Activated T-helper 2 cell treated with anti-CD3 and anti-CD28 coated beads, Interferon-gamma antibody, Interleukin-2, Interleukin-4, amounts not matched to agents 10 μg/mL and 5 μg/mL and 100 μg/mL, durations not matched to agents 14 hours and 24 hours and 36 hours (primary cell): ENCODE results near the gene CD37. TPM values are rescaled to one million over a fixed set of nuclear protein-coding genes. Genes with fewer than 3 reads are reported as not detected.
"Not testable (repeated sequence)": the region's sequence is repeated elsewhere in the genome, so short reads cannot be mapped to it uniquely, and the experiment has no call there.

ENCODE experiments used
- DNase-seq: peaks from one replicate; pipeline ENCODE4 v3.0.0; 2021; ENCODE audit warnings: low spot score
- H3K27ac Mint-ChIP-seq: one replicate; pipeline ENCODE4 v1.8.0; 2021; ENCODE audit warnings: mixed read lengths
- H3K27me3 Mint-ChIP-seq: one replicate; pipeline ENCODE4 v1.8.0; 2021; ENCODE audit warnings: low read depth, mixed read lengths
- H3K36me3 Mint-ChIP-seq: one replicate; pipeline ENCODE4 v1.8.0; 2021; ENCODE audit warnings: low read depth, mixed read lengths
- H3K4me1 Mint-ChIP-seq: one replicate; pipeline ENCODE4 v1.8.0; 2021; ENCODE audit warnings: low read depth, mixed read lengths
- H3K4me3 Mint-ChIP-seq: one replicate; pipeline ENCODE4 v1.8.0; 2021; ENCODE audit warnings: low read depth, mild to moderate bottlenecking, moderate library complexity, mixed read lengths
- H3K9me3 Mint-ChIP-seq: one replicate; pipeline ENCODE4 v1.8.0; 2021; ENCODE audit warnings: mixed read lengths
- intact Hi-C: fragments of 100-400 bp; cut with micrococcal nuclease; formaldehyde crosslinking; loops from one replicate; pipeline ENCODE4 v1.15.1; 2023
- total RNA-seq: library from RNA; stranded (reverse); gene quantifications from 2 replicates; pipeline ENCODE4 v1.2.3, GENCODE V29; 2022

CD37 gene
- total RNA-seq, 1 donor from 2014 or later, result 141 TPM

GRCh38 chr19:49309087-49309486, 26.1 kb upstream of the CD37 start:
- H3K36me3 Mint-ChIP-seq, result no peaks in the 10 kb centered on the region
- intact Hi-C loops, result no loop called here
- no peaks in the 10 kb centered on the region for H3K9me3 Mint-ChIP-seq
- H3K27ac Mint-ChIP-seq, result no peak overlapping the region
- no peak overlapping the region for H3K4me3 Mint-ChIP-seq
- no peak for DNase-seq
- no peaks in the 10 kb centered on the region for H3K4me1 Mint-ChIP-seq
- H3K27me3 Mint-ChIP-seq, result no peaks in the 10 kb centered on the region

DNA sequence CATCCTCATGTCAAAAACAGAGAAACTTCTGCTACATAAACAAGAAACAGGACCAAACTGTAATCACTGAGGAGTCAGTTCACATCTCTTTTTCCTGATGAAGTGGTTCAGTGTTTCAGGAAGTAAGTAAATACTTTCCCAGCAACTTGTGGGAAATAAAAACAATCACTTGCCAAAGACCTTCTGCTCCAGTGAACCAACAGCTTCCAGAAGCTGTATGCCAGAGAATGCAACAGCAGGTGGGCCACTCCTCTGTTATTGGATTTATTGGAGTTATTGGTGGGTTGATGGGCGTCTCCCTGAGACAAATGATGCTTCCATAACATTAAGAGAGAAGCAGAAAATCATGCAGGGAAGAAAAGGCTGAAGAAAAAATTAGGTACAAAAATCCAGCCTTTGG, 20.1 kb upstream of the CD37 start:
- H3K36me3 Mint-ChIP-seq, result peaks cover 20% of the 10 kb centered on the region
- intact Hi-C loops, result no loop called here
- DNase-seq, result no peak
- H3K27me3 Mint-ChIP-seq, result no peaks in the 10 kb centered on the region
- peaks cover 21% of the 10 kb centered on the region for H3K9me3 Mint-ChIP-seq
- no peak overlapping the region for H3K4me3 Mint-ChIP-seq
- no peak overlapping the region for H3K27ac Mint-ChIP-seq
- peaks cover 4% of the 10 kb centered on the region for H3K4me1 Mint-ChIP-seq

DNA sequence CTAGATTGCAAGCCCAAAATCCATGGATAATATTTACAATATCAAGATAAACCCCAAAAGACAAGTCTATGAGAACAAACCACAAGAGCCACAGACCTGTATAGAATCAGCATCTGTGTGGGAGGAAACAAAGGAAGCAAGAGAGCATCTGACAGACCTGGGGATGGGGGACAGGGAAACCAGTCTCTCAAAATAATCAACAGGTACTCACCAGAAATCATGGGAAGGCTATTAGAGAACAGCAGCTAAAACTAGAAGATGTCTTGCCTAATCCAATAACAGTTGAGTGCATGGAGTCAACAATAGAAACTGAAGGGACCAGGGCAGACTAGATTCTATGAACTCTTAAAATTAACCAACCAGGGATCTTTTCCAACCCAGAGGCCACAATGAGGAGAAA, 18.9 kb upstream of the CD37 start:
- no peak for DNase-seq
- Mint-ChIP-seq H3K36me3 (peaks cover 20% of the 10 kb centered on the region), H3K4me3 (no peak overlapping the region), H3K9me3 (peaks cover 30% of the 10 kb centered on the region), H3K4me1 (peaks cover 4% of the 10 kb centered on the region), H3K27ac (no peak overlapping the region), H3K27me3 (no peaks in the 10 kb centered on the region)
- intact Hi-C loops, result no loop called here

- intact Hi-C loops, result no loop called here
- Mint-ChIP-seq H3K4me1 (peaks cover 4% of the 10 kb centered on the region), H3K36me3 (peaks cover 23% of the 10 kb centered on the region), H3K4me3 (no peak overlapping the region), H3K27me3 (no peaks in the 10 kb centered on the region), H3K9me3 (peaks cover 30% of the 10 kb centered on the region), H3K27ac (no peak overlapping the region)
- no peak for DNase-seq
Observed at GRCh38 chr19:49318296-49318695, 16.9 kb upstream of the CD37 start.

GRCh38 chr19:49324801-49325576, 10.2 kb upstream of the CD37 start, which contains the start of gene SLC6A16:
TSS of gene SLC6A16 (minus strand) at chr19:49325191. CDS start at chr19:49311347, 13,844 bp downstream.
- Mint-ChIP-seq H3K4me1 (peaks cover 17% of the 10 kb centered on the region), H3K4me3 (no peak within 1 kb of the TSS), H3K36me3 (peaks cover 19% of the 10 kb centered on the region), H3K27me3 (no peaks in the 10 kb centered on the region), H3K9me3 (peaks cover 9% of the 10 kb centered on the region), H3K27ac (no peak within 1 kb of the TSS)
- peak; percentile 6 for DNase-seq
- intact Hi-C loops, result no loop called here

DNA sequence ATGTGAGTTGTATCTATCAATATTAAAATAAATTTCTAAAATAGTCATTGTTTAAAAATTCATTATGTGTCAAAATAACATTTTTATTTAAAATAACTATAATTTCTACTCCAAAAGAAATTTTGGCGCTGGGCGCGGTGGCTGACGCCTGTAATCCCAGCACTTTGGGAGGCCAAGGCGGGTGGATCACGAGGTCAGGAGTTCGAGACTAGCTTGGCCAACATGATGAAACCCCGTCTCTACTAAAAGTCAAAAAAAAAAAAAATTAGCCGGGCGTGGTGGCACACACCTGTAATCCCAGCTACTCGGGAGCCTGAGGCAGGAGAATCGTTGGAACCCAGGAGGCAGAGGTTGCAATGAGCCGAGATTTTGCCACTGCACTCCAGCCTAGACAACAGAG, 9.4 kb upstream of the CD37 start:
- intact Hi-C loops, H3K4me3 Mint-ChIP-seq, H3K27ac Mint-ChIP-seq, H3K9me3 Mint-ChIP-seq, H3K27me3 Mint-ChIP-seq, DNase-seq: not testable (repeated sequence)
- Mint-ChIP-seq H3K36me3 (peaks cover 24% of the 10 kb centered on the region), H3K4me1 (peaks cover 21% of the 10 kb centered on the region)

DNA sequence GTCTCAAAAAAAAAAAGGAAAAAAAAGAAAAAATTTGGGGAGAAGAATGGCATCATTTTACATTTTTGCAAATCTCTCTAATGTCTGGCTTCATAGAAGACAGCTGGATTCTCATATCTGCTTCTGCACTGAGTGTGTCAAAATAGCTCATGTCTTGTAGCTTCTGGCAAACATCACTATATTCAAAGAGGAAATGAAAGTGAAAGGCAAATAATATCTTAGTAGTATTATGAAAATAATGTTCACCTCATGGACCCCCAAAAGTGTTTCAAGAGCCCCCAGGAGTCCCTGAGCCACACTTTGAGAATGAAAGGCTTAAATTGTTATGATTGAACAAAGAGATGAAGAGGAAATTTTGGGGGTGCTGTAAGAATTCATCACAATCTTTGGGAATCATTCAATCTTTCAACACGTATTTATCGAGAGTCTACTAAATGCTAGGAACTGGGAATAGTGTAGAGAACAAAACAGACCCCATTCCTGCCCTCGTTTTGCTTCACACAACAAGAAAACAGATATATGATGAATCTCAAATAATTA, 9.0 kb upstream of the CD37 start:
- no peak overlapping the region for H3K4me3 Mint-ChIP-seq
- intact Hi-C loops, result no loop called here
- DNase-seq, result no peak
- no peak overlapping the region for H3K27ac Mint-ChIP-seq
- H3K4me1 Mint-ChIP-seq, result peaks cover 21% of the 10 kb centered on the region
- peaks cover 24% of the 10 kb centered on the region for H3K36me3 Mint-ChIP-seq
- no peaks in the 10 kb centered on the region for H3K9me3 Mint-ChIP-seq
- H3K27me3 Mint-ChIP-seq, result no peaks in the 10 kb centered on the region

- Mint-ChIP-seq H3K27ac (peak overlapping the region; percentile 63), H3K9me3 (no peaks in the 10 kb centered on the region), H3K4me3 (no peak overlapping the region), H3K4me1 (peaks cover 30% of the 10 kb centered on the region), H3K27me3 (no peaks in the 10 kb centered on the region), H3K36me3 (peaks cover 21% of the 10 kb centered on the region)
- intact Hi-C loops, result loop anchor here (1.0 kb wide), 1 partner anchor 62 kb away; no protein-coding TSS in a partner anchor
- peak; percentile 30 for DNase-seq
Observed at GRCh38 chr19:49327878-49328544, 7.2 kb upstream of the CD37 start.

GRCh38 chr19:49328741-49329140, 6.5 kb upstream of the CD37 start:
- intact Hi-C loops, result loop anchor here (1.0 kb wide), 1 partner anchor 62 kb away; no protein-coding TSS in a partner anchor
- Mint-ChIP-seq H3K4me1 (peaks cover 35% of the 10 kb centered on the region), H3K4me3 (no peak overlapping the region), H3K27me3 (no peaks in the 10 kb centered on the region), H3K27ac (no peak overlapping the region), H3K36me3 (peaks cover 21% of the 10 kb centered on the region), H3K9me3 (no peaks in the 10 kb centered on the region)
- DNase-seq, result no peak

GRCh38 chr19:49331187-49331586, 4.0 kb upstream of the CD37 start:
- H3K4me3 Mint-ChIP-seq, DNase-seq, H3K9me3 Mint-ChIP-seq, intact Hi-C loops, H3K27ac Mint-ChIP-seq, H3K27me3 Mint-ChIP-seq: not testable (repeated sequence)
- Mint-ChIP-seq H3K36me3 (peaks cover 21% of the 10 kb centered on the region), H3K4me1 (peaks cover 49% of the 10 kb centered on the region)

GRCh38 chr19:49331616-49332055, 3.6 kb upstream of the CD37 start:
- no peak overlapping the region for H3K4me3 Mint-ChIP-seq
- peaks cover 24% of the 10 kb centered on the region for H3K36me3 Mint-ChIP-seq
- H3K9me3 Mint-ChIP-seq, result no peaks in the 10 kb centered on the region
- no peaks in the 10 kb centered on the region for H3K27me3 Mint-ChIP-seq
- H3K4me1 Mint-ChIP-seq, result peaks cover 54% of the 10 kb centered on the region
- peak overlapping the region; percentile 20 for H3K27ac Mint-ChIP-seq
- peak; percentile 54 for DNase-seq
- intact Hi-C loops, result no loop called here

DNA sequence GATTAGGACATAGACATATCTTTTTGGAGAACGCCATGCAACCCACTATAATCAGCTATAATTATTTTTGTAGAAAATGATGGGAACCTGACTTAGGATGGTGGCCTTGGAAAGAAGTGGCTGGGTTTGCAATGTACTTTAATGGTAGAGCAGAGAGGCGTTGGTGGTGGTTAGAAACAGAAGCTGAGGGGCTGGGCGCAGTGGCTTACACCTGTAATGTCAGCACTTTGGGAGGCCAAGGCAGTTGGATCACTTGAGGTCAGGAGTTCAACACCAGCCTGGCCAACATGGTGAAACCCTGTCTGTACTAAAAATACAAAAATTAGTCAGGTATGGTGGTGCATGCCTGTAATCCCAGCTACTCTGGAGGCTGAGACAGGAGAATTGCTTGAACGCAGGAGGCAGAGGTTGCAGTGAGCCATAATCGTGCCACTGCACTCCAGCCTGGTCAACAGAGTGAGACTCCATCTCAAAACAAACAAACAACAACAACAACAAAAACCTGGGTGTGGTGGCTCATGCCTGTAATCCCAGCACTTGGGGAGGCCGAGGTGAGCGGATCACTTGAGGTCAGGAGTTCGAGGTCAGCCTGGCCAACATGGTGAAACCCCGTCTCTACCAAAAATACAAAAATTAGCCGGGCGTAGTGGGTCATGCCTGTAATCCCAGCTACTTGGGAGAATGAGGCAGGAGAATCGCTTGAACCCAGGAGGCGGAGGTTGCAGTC, 2.4 kb upstream of the CD37 start:
- intact Hi-C loops, H3K9me3 Mint-ChIP-seq, H3K4me3 Mint-ChIP-seq, DNase-seq, H3K27me3 Mint-ChIP-seq: not testable (repeated sequence)
- H3K27ac Mint-ChIP-seq, result peak overlapping the region; percentile 92
- peaks cover 28% of the 10 kb centered on the region for H3K36me3 Mint-ChIP-seq
- H3K4me1 Mint-ChIP-seq, result peaks cover 56% of the 10 kb centered on the region
